Pancreas (tissue), 10 donors: ENCODE results near the gene SMS. TPM values are rescaled to one million over a fixed set of nuclear protein-coding genes. Genes with fewer than 3 reads are reported as not detected.

Experiments used
- ATAC-seq, 4 donors: fragments of 200-7000 bp; cut with Tn5 transposase; one replicate each; pipeline versions ENCODE4 v1.8.0 to v1.9.1; 2020; ENCODE audit warnings: mild to moderate bottlenecking in 4 of 4, moderate library complexity in 4 of 4
- DNase-seq, 6 donors: peaks; one replicate each; pipeline ENCODE4 v3.0.0-alpha.2; 2020
- FAIRE-seq: peaks from 2 replicates; lab custom pipeline; 2012; peaks lifted over from hg19 to GRCh38; lab: Jason Lieb, UNC
- H3K27ac ChIP-seq, 4 donors: fragments of 200-600 bp; sonication (generic); 1 replicate in 3 of 4; 2 replicates in 1 of 4; pipeline versions ENCODE4 v1.5.0 to v1.8.0; 2020
- H3K27me3 ChIP-seq, 4 donors: fragments of 200-600 bp; one replicate each; pipeline ENCODE4 v1.8.0; 2021
- H3K36me3 ChIP-seq, 3 donors: fragments of 200-600 bp; sonication (generic) in 1 of 3; one replicate each; pipeline versions ENCODE4 v1.5.0 to v1.8.0; 2020 to 2021
- H3K4me1 ChIP-seq, 3 donors: fragments of 200-600 bp; one replicate each; pipeline ENCODE4 v1.8.0; 2021
- H3K4me3 ChIP-seq, 4 donors: fragments of 200-600 bp; sonication (generic) in 2 of 4; one replicate each; pipeline versions ENCODE4 v1.5.0 to v1.8.0; 2020 to 2021
- H3K9me3 ChIP-seq, 4 donors: fragments of 200-600 bp; one replicate each; pipeline ENCODE4 v1.8.0; 2021
- CTCF ChIP-seq, 4 donors: fragments of 200-600 bp; sonication (generic) in 3 of 4; IDR thresholded peaks; one replicate each; pipeline versions ENCODE4 v1.5.0 to v1.8.0; 2021; ENCODE audit warnings: antibody characterized with exemption in 4 of 4
- WGBS, 2 donors: extraction: QIAGEN DNeasy Blood & Tissue Kit; methylation state at CpG; one replicate each; pipeline ENCODE4 v1.1.7; 2013; 5-methylcytosine and 5-hydroxymethylcytosine counted together
- intact Hi-C, 3 donors: fragments of 100-400 bp; cut with DNase I; formaldehyde crosslinking; loops; one replicate each; pipeline versions ENCODE4 v1.11.1 to v1.14.2; 2022
- polyA plus RNA-seq, 2 donors: library from polyadenylated mRNA; stranded (reverse); fragments of 200-250 nt; gene quantifications; one replicate each; pipeline ENCODE4 v1.2.3, GENCODE V29; 2013
- total RNA-seq, 6 donors: library from RNA; stranded (reverse); fragmentation: NEBNext Ultra II Directional in 4 of 6; extraction: Animal tissue kit (Norgen Biotek cat#: 25700) in 4 of 6; gene quantifications; one replicate each; pipeline versions ENCODE4 v1.2.1 to v1.2.4, GENCODE V29; 2021 to 2023
- donor health status: healthy with polysubstance abuse.
- donor health status: DM: no; HTN: no; CAD: no; lungs with moderate emphysema.
- donor health status: DM: no; HTN: no; CAD: no.
- donor health status: control.
- donor health status: control.
- donor health status: Bipolar disorder and iron deficiency.
- donor health status: DM: yes; HTN: yes; CAD: no.
- donor health status: DM: no; HTN: no; CAD: no.
- donor health status: DM: no; HTN: no; CAD: no.
- donor health status: DM: yes; HTN: yes; CAD: no.

SMS gene
- total and polyA plus RNA-seq, 8 donors = 12.1 to 36.8 (median 19.6) TPM

DNA sequence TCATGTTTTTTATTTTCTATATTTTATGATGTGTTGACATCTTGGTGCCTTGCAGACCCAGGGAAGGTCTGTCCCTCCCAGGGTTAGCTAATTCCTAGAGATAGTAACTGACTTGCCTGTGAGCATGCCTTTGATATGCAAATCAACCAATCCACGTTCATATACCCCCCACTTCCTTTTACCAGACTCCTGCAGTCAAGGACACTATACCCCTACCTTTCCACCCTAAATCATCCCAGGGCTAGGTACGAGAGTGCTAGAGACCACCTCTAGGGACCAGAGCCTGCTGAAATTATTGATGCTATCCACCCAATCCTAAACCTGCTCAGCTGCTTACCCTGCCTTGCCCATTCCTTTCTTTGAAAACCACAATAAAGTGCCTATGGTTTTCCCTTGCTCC is 84.1 kb downstream of the SMS start:
- no peaks in the 10 kb centered on the region for H3K36me3 ChIP-seq
- H3K27me3 ChIP-seq = peaks cover 0 to 4% (median 0%) of the 10 kb centered on the region in 4 donors
- FAIRE-seq (no peak), DNase-seq (no peak), ATAC-seq (no peak)
- no peak for TF ChIP-seq CTCF (IDR thresholded peaks at IDR 0.05)
- H3K9me3 ChIP-seq = no peaks in the 10 kb centered on the region
- no peak overlapping the region for H3K27ac ChIP-seq
- H3K4me1 ChIP-seq = no peaks in the 10 kb centered on the region
- intact Hi-C loops = no loop called here
- H3K4me3 ChIP-seq = no peak overlapping the region
- WGBS, 2 donors = 32 to 49% methylated on average over 2 of the region's 2 CpGs

DNA sequence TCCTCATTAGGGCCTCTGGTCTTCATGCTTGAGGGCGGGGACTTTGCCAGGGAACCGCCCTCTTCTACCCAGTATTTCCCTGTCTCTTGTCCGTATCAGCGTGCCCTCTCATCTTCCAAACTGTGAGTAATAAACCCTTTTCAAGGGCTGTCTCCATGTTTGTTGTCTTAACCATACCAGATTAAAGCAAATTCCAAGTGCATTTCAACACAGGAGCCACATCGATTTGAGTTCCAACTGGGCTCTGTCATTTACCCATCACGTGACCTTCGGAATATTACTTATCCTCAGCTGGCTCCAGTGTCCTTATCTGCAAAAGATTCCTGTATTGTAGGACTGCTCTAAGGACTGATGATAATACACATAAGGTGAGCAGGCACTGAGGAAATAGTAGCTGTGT is 85.2 kb downstream of the SMS start:
- WGBS, 2 donors = 65 to 79% methylated on average over 7 of the region's 7 CpGs
- ATAC-seq = no peak
- Histone ChIP-seq H3K36me3 (no peaks in the 10 kb centered on the region), H3K27ac (no peak overlapping the region), H3K9me3 (no peaks in the 10 kb centered on the region), H3K27me3 (peaks cover 0 to 4% (median 0%) of the 10 kb centered on the region in 4 donors), H3K4me1 (no peaks in the 10 kb centered on the region), H3K4me3 (no peak overlapping the region)
- no peak for DNase-seq
- TF ChIP-seq CTCF (IDR thresholded peaks at IDR 0.05) = no peak
- intact Hi-C loops = no loop called here
- no peak for FAIRE-seq

GRCh38 chrX:22026731-22027130 is 86.2 kb downstream of the SMS start:
- 80 to 85% methylated on average over 4 of the region's 4 CpGs for WGBS, 2 donors
- no peaks in the 10 kb centered on the region for H3K9me3 ChIP-seq
- no peak for TF ChIP-seq CTCF (IDR thresholded peaks at IDR 0.05)
- FAIRE-seq (no peak), ATAC-seq (no peak), DNase-seq (no peak)
- H3K27ac ChIP-seq = no peak overlapping the region
- no peaks in the 10 kb centered on the region for H3K36me3 ChIP-seq
- H3K4me1 ChIP-seq = no peaks in the 10 kb centered on the region
- H3K4me3 ChIP-seq = no peak overlapping the region
- peaks cover 0 to 4% (median 0%) of the 10 kb centered on the region in 4 donors for H3K27me3 ChIP-seq
- intact Hi-C loops = no loop called here

GRCh38 chrX:22032084-22032483 is 91.6 kb downstream of the SMS start, which contains the start of gene PHEX:
PHEX (plus strand) TSS chrX:22032325; CDS start chrX:22033006, 681 bp downstream.
- Histone ChIP-seq H3K27me3 (peaks cover 0 to 4% (median 0%) of the 10 kb centered on the region in 4 donors), H3K4me1 (no peaks in the 10 kb centered on the region), H3K4me3 (no peak within 1 kb of the TSS), H3K9me3 (no peaks in the 10 kb centered on the region), H3K36me3 (no peaks in the 10 kb centered on the region), H3K27ac (no peak within 1 kb of the TSS)
- ATAC-seq = no peak
- intact Hi-C loops = no loop called here
- WGBS, 2 donors = 68% methylated on average over 1 of the region's 1 CpG
- no peak for DNase-seq
- TF ChIP-seq CTCF (IDR thresholded peaks at IDR 0.05) = no peak
- FAIRE-seq = no peak

DNA sequence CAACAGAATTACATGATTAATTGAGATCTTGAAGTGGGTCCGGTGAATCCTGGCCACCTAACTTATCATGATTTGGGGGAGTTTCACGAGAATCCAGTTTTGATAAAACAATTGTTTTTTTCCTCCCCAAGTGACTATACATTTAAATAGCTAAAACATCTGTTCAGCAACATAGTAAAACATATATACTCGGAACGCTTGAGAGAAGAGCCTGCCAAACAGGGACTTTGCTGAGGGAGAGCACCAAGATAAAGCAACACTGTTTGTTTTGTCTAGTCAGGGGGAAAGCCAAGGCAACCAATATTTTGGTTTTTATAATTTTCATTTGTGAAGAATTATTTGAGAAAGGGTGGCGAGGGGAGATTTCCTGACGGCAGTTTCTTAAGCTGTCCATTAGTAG is 92.0 kb downstream of the SMS start:
- intact Hi-C loops = no loop called here
- FAIRE-seq (no peak), DNase-seq (no peak), ATAC-seq (no peak)
- 70 to 75% methylated on average over 6 of the region's 6 CpGs for WGBS, 2 donors
- H3K27ac ChIP-seq = no peak overlapping the region
- TF ChIP-seq CTCF (IDR thresholded peaks at IDR 0.05) = no peak
- peaks cover 0 to under 1% (median 0%) of the 10 kb centered on the region in 4 donors for H3K27me3 ChIP-seq
- no peaks in the 10 kb centered on the region for H3K4me1 ChIP-seq
- H3K36me3 ChIP-seq = no peaks in the 10 kb centered on the region
- no peak overlapping the region for H3K4me3 ChIP-seq
- H3K9me3 ChIP-seq = no peaks in the 10 kb centered on the region
